ENCODE data around the gene MYH11. TPM values are rescaled to one million over a fixed set of nuclear protein-coding genes. Genes with fewer than 3 reads are reported as not detected.

Gene MYH11
- total and polyA plus RNA-seq, 2 of the 13 experiments (the other 11 are each of a cell fraction or from before 2014, with no cell fraction given) = not detected

DNA sequence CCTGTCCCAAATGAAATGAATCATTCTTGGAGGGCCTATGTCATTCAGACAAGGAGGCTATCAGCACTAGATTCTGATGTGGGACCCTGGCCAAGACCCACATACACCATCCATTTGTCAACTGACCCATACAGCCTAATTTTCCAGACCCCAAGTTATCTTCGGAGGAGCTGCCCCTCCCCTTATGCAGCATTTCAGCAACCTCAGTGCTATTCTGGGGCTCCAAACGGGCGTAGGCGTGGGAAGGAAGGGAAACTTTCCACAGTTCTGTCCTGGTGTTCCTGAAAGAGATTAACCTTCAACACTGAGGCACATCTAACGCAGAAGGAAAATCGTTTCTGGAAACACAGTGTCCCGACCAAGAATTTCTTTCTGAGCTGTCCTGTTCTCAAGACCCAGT is 86.7 kb downstream of the MYH11 start:
- Histone ChIP-seq H3K4me2 (ENCODE audit: low read depth, low read length) (no peak overlapping the region), H2AFZ (ENCODE audit: low read length) (no peak overlapping the region), H3K27me3 (ENCODE audit: control insufficient read depth in 1 of 2, insufficient read depth in 2 of 2, low read length in 2 of 2) (peaks cover 0 to 24% of the 10 kb centered on the region in 2 experiments; a peak in 4 of 5 replicates), H3K4me3 (replicated peaks in 1 of 3; ENCODE audit: insufficient read depth in 1 of 3, low read depth in 2 of 3, low read length in 3 of 3) (no peak overlapping the region), H3K9ac (ENCODE audit: insufficient read depth, low read depth, low read length) (no peak overlapping the region), H3K9me3 (ENCODE audit: low read length) (no peaks in the 10 kb centered on the region), H3K27ac (ENCODE audit: extremely low read length, insufficient read depth, low read length) (no peak overlapping the region), H3K79me2 (ENCODE audit: insufficient read depth, low read length) (no peaks in the 10 kb centered on the region), H4K20me1 (ENCODE audit: insufficient read depth, low read length) (no peaks in the 10 kb centered on the region), H3K36me3 (replicated peaks in 1 of 2; ENCODE audit: control insufficient read depth in 1 of 2, insufficient read depth in 2 of 2, low read length in 2 of 2) (no peaks in the 10 kb centered on the region), H3K4me1 (ENCODE audit: insufficient read depth, low read length) (no peaks in the 10 kb centered on the region)
- DNase-seq (ENCODE audit: low spot score) (no peak), FAIRE-seq (no peak), ATAC-seq (no peak)
- no TSS peak for BruUV-seq (replicated peaks)
- in situ Hi-C loops (cut with HindIII; ENCODE audit: extremely low pct_ligation_motif_present, low pct_unique_long_range_greater_than_20kb) (no loop called here), intact Hi-C loops (cut with micrococcal nuclease; ENCODE audit: unreplicated experiment) (no loop called here)
- no peak for TF ChIP-seq DNMT1 (CRISPR knock-in tag; IDR thresholded peaks at IDR 0.05)
- TF ChIP-seq ZNF761 (CRISPR knock-in tag; conservative IDR thresholded peaks at IDR 0.05) = no peak
- TF ChIP-seq ZNF619 (CRISPR knock-in tag; IDR thresholded peaks at IDR 0.05) = no peak
- TF ChIP-seq ZNF232 (CRISPR knock-in tag; IDR thresholded peaks at IDR 0.05; ENCODE audit: borderline replicate concordance) = no peak
- no peak for TF ChIP-seq RAD51 (IDR thresholded peaks at IDR 0.05; ENCODE audit: borderline replicate concordance)
- no peak for TF ChIP-seq AGO2 (optimal IDR thresholded peaks at IDR 0.05; ENCODE audit: low read depth, low read length)
- no peak for TF ChIP-seq ZNF672 (CRISPR knock-in tag; IDR thresholded peaks at IDR 0.05)
- no peak for TF ChIP-seq MEIS1 (CRISPR knock-in tag; IDR thresholded peaks at IDR 0.05; ENCODE audit: borderline replicate concordance)
- CTCF ChIA-PET (ENCODE audit: low intra/inter-chr PET ratio, low total read pairs) = no interaction called here
- WGBS (ENCODE audit: low lambda C conversion rate) = 3% methylated on average over 7 of the region's 7 CpGs
- POLR2A ChIA-PET = no interaction called here

DNA sequence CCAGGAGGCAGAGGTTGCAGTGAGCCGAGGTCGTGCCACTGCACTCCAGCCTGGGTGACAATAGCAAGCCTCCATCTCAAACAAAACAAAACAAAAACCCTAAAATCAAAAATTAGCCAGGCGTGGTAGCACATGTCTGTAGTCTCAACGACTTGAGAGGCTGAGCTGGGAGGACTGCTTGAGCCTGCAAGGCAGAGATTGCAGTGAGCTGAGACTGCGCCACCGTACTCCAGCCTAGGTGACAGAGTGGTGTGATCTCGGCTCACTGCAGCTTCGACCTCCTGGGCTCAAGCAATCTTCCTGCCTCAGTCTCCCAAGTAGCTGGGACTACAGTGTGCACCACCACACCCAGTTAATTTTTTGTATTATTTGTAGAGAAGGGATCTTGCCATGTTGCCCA is 87.6 kb downstream of the MYH11 start:
- Histone ChIP-seq H3K4me3 (replicated peaks in 1 of 3; ENCODE audit: insufficient read depth in 1 of 3, low read depth in 2 of 3, low read length in 3 of 3) (no peak overlapping the region), H3K9ac (ENCODE audit: insufficient read depth, low read depth, low read length) (no peak overlapping the region), H4K20me1 (ENCODE audit: insufficient read depth, low read length) (no peaks in the 10 kb centered on the region), H3K4me1 (ENCODE audit: insufficient read depth, low read length) (no peaks in the 10 kb centered on the region), H3K27me3 (ENCODE audit: control insufficient read depth in 1 of 2, insufficient read depth in 2 of 2, low read length in 2 of 2) (peaks cover 0 to 21% of the 10 kb centered on the region in 2 experiments; a peak in 4 of 5 replicates), H3K36me3 (replicated peaks in 1 of 2; ENCODE audit: control insufficient read depth in 1 of 2, insufficient read depth in 2 of 2, low read length in 2 of 2) (no peaks in the 10 kb centered on the region), H3K4me2 (ENCODE audit: low read depth, low read length) (no peak overlapping the region), H2AFZ (ENCODE audit: low read length) (no peak overlapping the region), H3K79me2 (ENCODE audit: insufficient read depth, low read length) (no peaks in the 10 kb centered on the region), H3K9me3 (ENCODE audit: low read length) (no peaks in the 10 kb centered on the region), H3K27ac (ENCODE audit: extremely low read length, insufficient read depth, low read length) (no peak overlapping the region)
- DNase-seq (ENCODE audit: low spot score) = no peak
- CTCF ChIA-PET (ENCODE audit: low intra/inter-chr PET ratio, low total read pairs) = no interaction called here
- 22% methylated on average over 8 of the region's 8 CpGs for WGBS (ENCODE audit: low lambda C conversion rate)
- ATAC-seq = no peak
- no TSS peak for BruUV-seq (replicated peaks)
- in situ Hi-C loops (cut with HindIII; ENCODE audit: extremely low pct_ligation_motif_present, low pct_unique_long_range_greater_than_20kb) = no loop called here
- FAIRE-seq = no peak
- intact Hi-C loops (cut with micrococcal nuclease; ENCODE audit: unreplicated experiment) = loop anchor here (5.0 kb wide), 1 partner anchor 418 kb away; no protein-coding TSS in a partner anchor
- POLR2A ChIA-PET = no interaction called here
- TF ChIP-seq, protein P1, sequence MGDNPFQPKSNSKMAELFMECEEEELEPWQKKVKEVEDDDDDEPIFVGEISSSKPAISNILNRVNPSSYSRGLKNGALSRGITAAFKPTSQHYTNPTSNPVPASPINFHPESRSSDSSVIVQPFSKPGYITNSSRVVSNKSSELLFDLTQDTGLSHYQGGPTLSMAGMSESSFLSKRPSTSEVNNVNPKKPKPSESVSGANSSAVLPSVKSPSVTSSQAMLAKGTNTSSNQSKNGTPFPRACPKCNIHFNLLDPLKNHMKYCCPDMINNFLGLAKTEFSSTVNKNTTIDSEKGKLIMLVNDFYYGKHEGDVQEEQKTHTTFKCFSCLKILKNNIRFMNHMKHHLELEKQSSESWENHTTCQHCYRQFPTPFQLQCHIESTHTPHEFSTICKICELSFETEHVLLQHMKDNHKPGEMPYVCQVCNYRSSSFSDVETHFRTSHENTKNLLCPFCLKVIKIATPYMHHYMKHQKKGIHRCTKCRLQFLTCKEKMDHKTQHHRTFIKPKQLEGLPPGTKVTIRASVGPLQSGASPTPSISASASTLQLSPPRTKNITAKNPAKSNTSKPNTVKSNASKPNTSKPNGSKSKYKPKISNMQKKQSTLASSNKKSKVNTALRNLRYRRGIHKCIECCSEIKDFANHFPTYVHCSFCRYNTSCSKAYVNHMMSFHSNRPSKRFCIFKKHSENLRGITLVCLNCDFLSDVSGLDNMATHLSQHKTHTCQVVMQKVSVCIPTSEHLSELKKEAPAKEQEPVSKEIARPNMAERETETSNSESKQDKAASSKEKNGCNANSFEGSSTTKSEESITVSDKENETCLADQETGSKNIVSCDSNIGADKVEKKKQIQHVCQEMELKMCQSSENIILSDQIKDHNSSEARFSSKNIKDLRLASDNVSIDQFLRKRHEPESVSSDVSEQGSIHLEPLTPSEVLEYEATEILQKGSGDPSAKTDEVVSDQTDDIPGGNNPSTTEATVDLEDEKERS (CRISPR knock-in tag; IDR thresholded peaks at IDR 0.05) = no peak
- no peak for TF ChIP-seq ZBTB42 (CRISPR knock-in tag; IDR thresholded peaks at IDR 0.05)
- no peak for TF ChIP-seq PRPF4 (IDR thresholded peaks at IDR 0.05; ENCODE audit: low read depth, low read length, poor library complexity, severe bottlenecking)
- no peak for TF ChIP-seq EP300 (IDR thresholded peaks at IDR 0.05; ENCODE audit: low read depth in 2 of 2, low read length in 2 of 2)
- TF ChIP-seq EP300 (CRISPR knock-in tag; IDR thresholded peaks at IDR 0.05; ENCODE audit: borderline replicate concordance) = no peak
- TF ChIP-seq DPF2 (CRISPR knock-in tag; IDR thresholded peaks at IDR 0.05; ENCODE audit: borderline replicate concordance, low read depth) = no peak
- TF ChIP-seq ZNF549 (CRISPR knock-in tag; IDR thresholded peaks at IDR 0.05) = no peak
- TF ChIP-seq MEF2D (CRISPR knock-in tag; IDR thresholded peaks at IDR 0.05) = no peak
- TF ChIP-seq ZBTB1 (CRISPR knock-in tag; IDR thresholded peaks at IDR 0.05; ENCODE audit: borderline replicate concordance) = no peak
- TF ChIP-seq ZNF430 (CRISPR knock-in tag; IDR thresholded peaks at IDR 0.05) = no peak
- TF ChIP-seq ZNF790 (CRISPR knock-in tag; IDR thresholded peaks at IDR 0.05; ENCODE audit: borderline replicate concordance) = no peak

Measured in HepG2 (cell line).